ENCODE data around the gene GNPTG.
A peak's percentile ranks its signal among the peaks of the same experiment; 100 is the strongest.

GNPTG gene

GRCh38 chr16:1351582-1352362 is at the start of gene GNPTG, which contains the start of gene TSR3:
GNPTG (plus strand) TSS chr16:1351931; CDS start chr16:1351966, 35 bp downstream.
TSR3 (minus strand) TSS chr16:1351878; CDS start chr16:1351804, 74 bp downstream.
- peak; percentile 61 to 78 for DNase-seq (ENCODE audit: low read depth in 1 of 2, low spot score in 1 of 2)

GRCh38 chr16:1305823-1306222 is 45.9 kb upstream of the GNPTG start:
- DNase-seq (ENCODE audit: low read depth in 1 of 2, low spot score in 1 of 2), result no peak

DNA sequence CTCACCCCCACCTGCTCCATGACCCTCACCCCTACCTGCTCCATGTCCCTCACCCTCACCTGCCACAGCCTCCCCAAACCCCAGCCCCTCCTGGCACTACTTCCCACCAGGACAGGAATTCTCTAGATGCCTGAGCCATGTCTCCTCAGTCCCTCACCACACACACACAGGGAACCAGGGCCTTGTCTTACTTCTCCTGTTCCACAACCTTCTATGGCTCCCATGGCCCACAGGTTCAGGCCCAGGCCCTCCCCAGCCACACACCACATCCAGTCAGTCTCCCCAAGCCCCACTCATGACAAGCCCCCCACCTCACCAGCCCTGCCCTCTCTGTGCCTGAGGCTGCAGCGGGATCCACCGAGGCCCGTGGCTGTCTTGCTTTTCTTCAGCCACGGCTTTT is 45.4 kb upstream of the GNPTG start:
- no peak for DNase-seq (ENCODE audit: low read depth in 1 of 2, low spot score in 1 of 2)

DNA sequence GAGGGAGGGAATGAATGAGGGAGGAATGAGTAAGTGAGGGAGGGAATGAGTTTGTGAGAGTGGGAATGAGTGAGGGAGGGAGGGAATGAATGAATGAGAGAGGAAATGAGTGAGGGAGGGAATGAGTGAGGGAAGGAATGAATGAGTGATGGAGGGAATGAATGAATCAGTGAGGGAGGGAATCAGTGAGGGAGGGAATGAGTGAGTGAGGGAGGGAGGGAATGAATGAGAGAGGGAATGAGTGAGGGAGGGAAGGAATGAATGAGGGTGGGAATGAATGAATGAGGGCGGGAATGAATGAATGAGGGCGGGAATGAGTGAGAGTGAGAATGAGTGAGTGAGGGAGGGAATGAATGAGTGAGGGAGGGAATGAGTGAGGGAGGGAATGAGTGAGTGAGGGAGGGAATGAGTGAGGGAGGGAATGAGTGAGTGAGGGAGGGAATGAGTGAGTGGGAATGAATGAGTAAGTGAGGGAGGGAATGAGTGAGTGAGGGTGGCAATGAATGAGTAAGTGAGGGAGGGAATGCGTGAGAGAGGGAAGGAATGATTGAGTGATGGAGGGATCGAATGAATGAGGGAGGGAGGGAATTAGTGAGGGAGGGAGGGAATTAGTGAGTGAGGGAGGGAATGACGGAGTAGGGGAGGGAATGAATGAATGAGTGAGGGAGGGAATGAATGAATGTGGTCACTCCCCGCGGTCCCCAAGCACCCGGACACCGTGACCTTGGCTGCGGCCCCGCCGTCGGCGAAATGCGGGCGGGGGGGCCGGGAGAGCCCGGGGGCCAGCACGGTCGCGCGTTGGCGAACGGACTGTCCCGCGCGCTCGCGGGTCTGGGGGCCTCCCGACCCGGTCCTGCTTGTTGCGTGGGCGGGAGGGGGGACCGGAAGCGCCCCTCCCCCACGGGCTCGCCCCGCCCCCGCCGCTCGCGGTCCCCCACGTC is 43.4 kb upstream of the GNPTG start:
- DNase-seq (ENCODE audit: low read depth in 1 of 2, low spot score in 1 of 2), result no peak

DNA sequence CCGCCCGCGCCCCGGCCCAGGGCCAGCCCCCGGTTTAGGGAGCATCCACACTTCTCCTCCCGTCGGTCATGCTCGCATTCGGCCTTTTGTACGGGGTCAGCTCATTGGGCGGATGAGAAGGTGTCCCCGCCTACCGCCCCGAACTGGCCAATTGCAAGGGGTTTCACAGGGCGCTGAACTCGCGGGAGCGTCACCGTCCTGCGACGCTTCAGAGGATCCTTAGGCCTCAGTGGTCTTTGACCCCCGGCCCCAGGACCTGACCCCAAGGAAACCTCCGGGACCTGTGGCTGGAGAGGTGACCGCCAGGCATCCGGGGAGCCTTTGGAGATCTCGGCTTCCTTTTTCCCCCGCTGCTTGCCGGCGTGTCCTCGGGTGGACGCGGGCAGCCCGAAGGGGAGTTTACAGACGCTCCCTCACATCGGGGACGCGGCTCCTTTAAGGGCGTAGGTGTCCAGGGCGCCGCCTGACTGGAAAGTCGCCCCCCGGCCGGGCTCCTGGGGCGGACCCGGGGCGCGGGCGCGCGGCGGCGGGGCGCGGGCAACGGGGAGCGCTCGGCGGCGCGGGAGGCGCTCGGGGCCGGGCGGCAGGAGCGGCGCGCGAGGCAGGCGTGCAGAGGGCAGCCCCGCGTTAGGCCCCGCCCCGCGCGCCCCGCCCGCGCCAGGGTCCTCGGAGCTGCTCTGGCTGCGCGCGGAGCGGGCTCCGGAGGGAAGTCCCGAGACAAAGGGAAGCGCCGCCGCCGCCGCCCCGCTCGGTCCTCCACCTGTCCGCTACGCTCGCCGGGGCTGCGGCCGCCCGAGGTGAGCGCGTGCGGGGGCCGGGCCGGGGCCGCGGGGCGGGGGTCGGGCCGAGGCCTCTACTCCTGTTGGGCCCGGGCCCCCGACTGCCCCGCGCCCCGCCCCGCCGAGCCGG is 42.5 kb upstream of the GNPTG start, which contains the start of gene UBE2I:
TSS of gene UBE2I (plus strand) at position 660 of the 909 bp plus-strand sequence. CDS start 4,395 bp downstream, outside the sequence.
- peak; percentile 92 to 97 for DNase-seq (ENCODE audit: low read depth in 1 of 2, low spot score in 1 of 2)

GRCh38 chr16:1309888-1310831 is 41.6 kb upstream of the GNPTG start:
- DNase-seq (ENCODE audit: low read depth in 1 of 2, low spot score in 1 of 2), result peak in 1 of 2 donors; percentile 49

DNA sequence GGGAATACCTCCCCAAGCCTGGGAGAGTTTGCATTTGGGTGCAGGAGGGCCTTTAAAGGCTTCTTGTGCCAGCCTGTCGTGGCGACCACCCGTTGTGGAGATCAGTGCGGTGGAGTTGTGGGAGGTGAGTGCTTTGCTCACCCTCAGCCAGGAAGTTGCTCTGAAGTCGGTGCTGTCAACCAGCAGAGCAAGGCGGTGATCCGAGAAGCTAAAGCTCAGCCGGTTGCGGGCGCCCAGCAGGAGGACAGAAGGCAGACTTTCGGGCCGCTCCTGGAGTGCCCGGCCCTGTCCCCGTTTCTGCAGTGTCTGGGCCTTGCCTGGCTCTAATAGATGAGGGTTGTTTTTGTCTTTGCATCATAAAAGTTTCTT is 40.9 kb upstream of the GNPTG start:
- DNase-seq (ENCODE audit: low read depth in 1 of 2, low spot score in 1 of 2), result no peak

DNA sequence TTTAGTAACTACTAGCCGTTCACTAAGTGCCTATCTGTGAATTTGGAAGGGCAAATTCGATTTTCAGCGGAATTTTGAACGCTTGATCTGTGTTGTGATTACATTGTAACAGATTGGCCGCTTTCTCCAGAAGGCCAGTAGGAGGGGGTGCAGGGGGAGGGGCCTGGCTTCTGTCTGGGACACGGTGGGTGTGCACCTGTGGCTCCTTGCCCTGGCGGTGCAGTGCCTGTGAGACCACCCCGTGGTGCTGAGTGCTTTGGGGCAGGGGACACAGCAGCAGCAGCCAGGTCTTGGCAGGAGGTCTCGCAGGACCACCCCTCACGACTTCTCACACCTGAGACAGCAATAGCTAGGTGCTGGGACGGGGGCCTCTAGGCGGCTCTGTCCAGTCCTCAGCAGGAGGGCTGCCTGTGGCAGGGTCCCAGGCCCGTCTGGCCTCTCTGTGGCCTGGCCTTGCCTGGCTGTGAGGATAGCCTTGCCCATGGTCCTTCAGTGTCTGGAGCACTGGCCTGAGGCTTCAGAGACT is 40.5 kb upstream of the GNPTG start:
- DNase-seq (ENCODE audit: low read depth in 1 of 2, low spot score in 1 of 2), result no peak

GRCh38 chr16:1311738-1312466 is 39.8 kb upstream of the GNPTG start:
- no peak for DNase-seq (ENCODE audit: low read depth in 1 of 2, low spot score in 1 of 2)

GRCh38 chr16:1312467-1312816 is 39.3 kb upstream of the GNPTG start:
- DNase-seq (ENCODE audit: low read depth in 1 of 2, low spot score in 1 of 2), result no peak

- DNase-seq (ENCODE audit: low read depth in 1 of 2, low spot score in 1 of 2), result no peak
These were observed 38.8 kb upstream of the GNPTG start for GRCh38 chr16:1312903-1313302.

- DNase-seq (ENCODE audit: low read depth in 1 of 2, low spot score in 1 of 2), result no peak
These were observed 37.9 kb upstream of the GNPTG start for GRCh38 chr16:1313721-1314369.

- DNase-seq (ENCODE audit: low read depth in 1 of 2, low spot score in 1 of 2), result no peak
These were observed 37.2 kb upstream of the GNPTG start for GRCh38 chr16:1314399-1315068.

GRCh38 chr16:1315081-1316032 is 36.4 kb upstream of the GNPTG start:
- no peak for DNase-seq (ENCODE audit: low read depth in 1 of 2, low spot score in 1 of 2)

- no peak for DNase-seq (ENCODE audit: low read depth in 1 of 2, low spot score in 1 of 2)
These were observed 35.7 kb upstream of the GNPTG start for GRCh38 chr16:1316033-1316405.

- no peak for DNase-seq (ENCODE audit: low read depth in 1 of 2, low spot score in 1 of 2)
These were observed 34.1 kb upstream of the GNPTG start for GRCh38 chr16:1317479-1318267.
